Astrocyte of the cerebellum (primary cell): ENCODE results near the gene WFS1.

Experiments used
- DNase-seq: peaks from one replicate; pipeline ENCODE4 v3.0.0-alpha.2; 2011; ENCODE audit warnings: low read depth
- H3K4me3 ChIP-seq: 2 replicates; pipeline ENCODE4 v1.5.1; 2011; ENCODE audit warnings: mild to moderate bottlenecking, low read depth, low read length, moderate library complexity
- CTCF ChIP-seq: IDR thresholded peaks from 2 replicates; pipeline ENCODE4 v1.5.1; 2012; ENCODE audit warnings: low read length, low read depth, moderate library complexity, mild to moderate bottlenecking; ENCODE audit errors: missing control alignments
- in situ Hi-C: cut with HindIII; loops from 2 replicates; pipeline ENCODE4 v1.10.0; 2017; ENCODE audit warnings: low sequenced_read_pairs

Gene WFS1

GRCh38 chr4:6275351-6275750 lies 5.7 kb downstream of the WFS1 start:
- in situ Hi-C loops, result no loop called here
- no peak for DNase-seq
- H3K4me3 ChIP-seq, result no peak overlapping the region
- TF ChIP-seq CTCF, result no peak

GRCh38 chr4:6275898-6276806 lies 6.5 kb downstream of the WFS1 start:
- no peak for DNase-seq
- in situ Hi-C loops, result no loop called here
- H3K4me3 ChIP-seq, result no peak overlapping the region
- no peak for TF ChIP-seq CTCF

DNA sequence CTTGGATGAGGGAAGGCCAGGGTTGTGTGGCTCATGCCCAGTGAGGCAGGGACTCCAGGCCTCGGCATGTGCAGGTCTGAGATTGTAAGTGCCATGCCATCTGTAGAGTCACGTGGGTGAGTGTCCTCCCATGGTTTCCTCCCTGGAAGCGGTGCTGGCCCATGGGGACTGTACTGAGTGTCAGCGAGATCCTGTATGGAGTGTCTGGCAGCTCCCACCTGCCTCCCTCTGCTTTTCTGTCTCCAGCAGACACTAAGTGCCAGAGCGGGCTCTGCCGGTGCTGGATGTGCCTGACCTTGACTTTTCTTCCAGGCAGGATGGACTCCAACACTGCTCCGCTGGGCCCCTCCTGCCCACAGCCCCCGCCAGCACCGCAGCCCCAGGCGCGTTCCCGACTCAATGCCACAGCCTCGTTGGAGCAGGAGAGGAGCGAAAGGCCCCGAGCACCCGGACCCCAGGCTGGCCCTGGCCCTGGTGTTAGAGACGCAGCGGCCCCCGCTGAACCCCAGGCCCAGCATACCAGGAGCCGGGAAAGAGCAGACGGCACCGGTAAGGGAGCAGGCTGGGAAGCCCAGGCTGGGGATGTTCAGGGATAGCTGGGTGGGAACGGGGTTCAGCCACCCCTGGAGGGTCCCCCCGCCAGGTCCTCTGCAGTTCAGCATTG lies 7.6 kb downstream of the WFS1 start:
- in situ Hi-C loops, result no loop called here
- no peak for TF ChIP-seq CTCF
- H3K4me3 ChIP-seq, result no peak overlapping the region
- DNase-seq, result no peak

DNA sequence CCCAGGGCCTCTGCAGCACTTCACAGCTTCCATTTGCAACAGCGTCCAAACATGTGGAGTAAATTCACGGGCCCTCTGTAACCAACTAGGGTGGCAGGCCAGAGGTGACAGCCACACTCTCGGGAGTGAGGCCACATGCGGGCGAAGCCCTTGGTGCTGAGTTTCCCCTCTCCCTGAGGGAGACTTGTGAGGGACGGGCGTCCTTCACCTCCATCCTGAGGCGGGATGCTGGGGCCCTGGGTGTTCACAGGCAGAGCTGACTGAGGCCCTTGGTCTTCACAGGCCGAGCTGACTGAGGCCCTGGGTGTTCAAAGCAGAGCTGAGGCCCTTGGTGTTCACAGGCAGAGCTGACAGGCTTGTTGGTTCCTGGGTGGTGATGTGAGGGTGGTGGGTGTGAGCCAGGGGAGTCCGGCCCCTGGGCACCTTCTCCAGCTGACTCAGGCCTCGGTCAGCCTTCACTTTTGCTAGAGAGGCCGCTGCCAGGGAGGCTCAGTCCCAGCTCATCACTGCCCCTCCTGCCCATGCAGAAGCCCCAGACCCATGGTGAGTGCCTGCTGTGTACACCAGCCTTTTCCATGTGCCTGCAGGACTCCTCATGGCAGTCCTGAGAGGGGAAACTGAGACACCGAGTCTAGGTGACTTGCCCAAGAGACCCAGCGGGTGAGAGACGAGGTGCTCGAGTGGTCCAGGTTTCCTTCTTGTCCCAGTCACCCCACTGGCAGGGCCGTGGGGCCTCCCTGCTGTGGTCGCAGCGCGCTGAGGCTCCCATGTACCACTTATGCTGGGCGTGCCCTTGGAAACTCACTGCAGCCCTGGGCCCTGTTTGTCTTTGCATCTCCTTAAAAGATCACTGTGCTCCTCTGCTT lies 8.5 kb downstream of the WFS1 start:
- no peak for DNase-seq
- TF ChIP-seq CTCF, result no peak
- in situ Hi-C loops, result no loop called here
- no peak overlapping the region for H3K4me3 ChIP-seq

- in situ Hi-C loops, result no loop called here
Observed at GRCh38 chr4:6278801-6279197, 9.1 kb downstream of the WFS1 start.

More at GRCh38 chr4:6278801-6279197, 9.1 kb downstream of the WFS1 start:
- H3K4me3 ChIP-seq, result no peak overlapping the region
- TF ChIP-seq CTCF, result no peak
- DNase-seq, result no peak
